GM12878 (cell line): ENCODE data around the gene SEC23A. TPM values are rescaled to one million over a fixed set of nuclear protein-coding genes. Genes with fewer than 3 reads are reported as not detected.

Experiments used
- ATF2 ChIP-seq: IDR thresholded peaks from 2 replicates; pipeline ENCODE4 v1.6.1; 2012; ENCODE audit warnings: low read length, inconsistent platforms
- BRCA1 ChIP-seq: IDR thresholded peaks from 2 replicates; pipeline ENCODE4 v1.6.1; 2011; ENCODE audit warnings: low read depth, low read length, improper control_type of control experiment
- GABPA ChIP-seq: IDR thresholded peaks from 2 replicates; pipeline ENCODE4 v1.6.1; 2014; ENCODE audit warnings: antibody characterized with exemption, low read depth, mild to moderate bottlenecking, inconsistent platforms
- KLF5 ChIP-seq: fragments of 450-650 bp; IDR thresholded peaks from 2 replicates; pipeline ENCODE4 v1.6.1; 2014; ENCODE audit warnings: mild to moderate bottlenecking; ENCODE audit not compliant: partially characterized antibody
- LARP7 ChIP-seq: fragments of 450-650 bp; IDR thresholded peaks from 2 replicates; pipeline ENCODE4 v1.6.1; 2017; ENCODE audit warnings: mild to moderate bottlenecking
- MLLT1 ChIP-seq: fragments of 450-650 bp; IDR thresholded peaks from 2 replicates; pipeline ENCODE4 v1.6.1; 2016; ENCODE audit warnings: mild to moderate bottlenecking
- MTA3 ChIP-seq: IDR thresholded peaks from 2 replicates; pipeline ENCODE4 v1.6.1; 2012; ENCODE audit warnings: low read length, inconsistent platforms, borderline replicate concordance
- NBN ChIP-seq: fragments of 450-650 bp; IDR thresholded peaks from 2 replicates; pipeline ENCODE4 v1.6.1; 2016
- NR2F1 ChIP-seq: fragments of 450-650 bp; conservative IDR thresholded peaks from 2 replicates; pipeline ENCODE4 v1.6.1; 2017; ENCODE audit warnings: mild to moderate bottlenecking
- NRF1 ChIP-seq: conservative IDR thresholded peaks from 2 replicates; pipeline ENCODE4 v1.6.1; 2011; ENCODE audit warnings: mild to moderate bottlenecking, low read depth, low read length, improper control_type of control experiment
- POLR2AphosphoS2 ChIP-seq: IDR thresholded peaks from 2 replicates; pipeline ENCODE4 v1.6.1; 2011; ENCODE audit warnings: low read depth, mild to moderate bottlenecking, low read length, improper control_type of control experiment, moderate library complexity
- SPI1 ChIP-seq: IDR thresholded peaks from 2 replicates; pipeline ENCODE4 v1.6.1; 2011; ENCODE audit warnings: low read depth, mild to moderate bottlenecking, low read length, moderate library complexity, borderline replicate concordance; ENCODE audit not compliant: insufficient read depth
- ZBTB40 ChIP-seq: fragments of 450-650 bp; IDR thresholded peaks from 2 replicates; pipeline ENCODE4 v1.6.1; 2016; ENCODE audit warnings: mild to moderate bottlenecking, moderate library complexity, borderline replicate concordance
- polyA plus RNA-seq, 11 experiments: library from polyadenylated mRNA; depleted of rRNA in 4 of 11; unstranded in 6 of 11; stranded (reverse) in 5 of 11; fragments of >200 nt; fragmentation: Nextera tagmentation in 4 of 11; fragmentation: Illumina TruSeq in 1 of 11; extraction: Ambion mirVana in 4 of 11; extraction: Trizol in 1 of 11; gene quantifications; 1 replicate in 1 of 11; 2 replicates in 10 of 11; pipeline versions ENCODE4 v1.2.1 to v1.2.3, GENCODE V29; 2011 to 2016; ENCODE audit warnings: inconsistent platforms in 2 of 11, missing spikeins in 2 of 11, low read depth in 1 of 11
- total RNA-seq, 4 experiments: library from RNA; depleted of rRNA in 3 of 4; stranded (reverse); fragments of >200 nt in 3 of 4; fragmentation: Illumina TruSeq in 1 of 4; extraction: Trizol in 1 of 4; gene quantifications; 2 replicates each; pipeline versions ENCODE4 v1.2.1 to v1.2.3, GENCODE V29; 2013 to 2021

Gene SEC23A
- total and polyA plus RNA-seq, 10 of the 15 experiments (the other 5 are each of a cell fraction or from before 2014, with no cell fraction given) = 13.6 to 63.8 (median 37.3) TPM

GRCh38 chr14:39114073-39114838, 11.2 kb upstream of the SEC23A start, which contains the start of gene GEMIN2 (continued):
- 0 out of 2 replicates have a peak, but pooled peaks have one; percentile 32 for TF ChIP-seq LARP7
- TF ChIP-seq GABPA = peak; percentile 67; the same call in 1 of the 2 replicates
- TF ChIP-seq SPI1 = 0 out of 2 replicates have a peak, but pooled peaks have one; percentile 14
- TF ChIP-seq NRF1 = peak; percentile 92
- TF ChIP-seq KLF5 = no peak
- TF ChIP-seq ZBTB40 = peak; percentile 82; the same call in 1 of the 2 replicates
- TF ChIP-seq MTA3 = no peak
- 0 out of 2 replicates have a peak, but pooled peaks have one; percentile 23 for TF ChIP-seq MLLT1
- TF ChIP-seq POLR2AphosphoS2 = peak; percentile 44; the same call in 1 of the 2 replicates
- no peak for TF ChIP-seq BRCA1
- 0 out of 2 replicates have a peak, but pooled peaks have one; percentile 21 for TF ChIP-seq NR2F1
- TF ChIP-seq ATF2 = peak; percentile 17; the same call in 1 of the 2 replicates
- TF ChIP-seq NBN = peak; percentile 55
